MM.1S (cell line): ENCODE results near the gene AUTS2.

ENCODE experiments used
- CTCF ChIP-seq: fragments of 300-600 bp; sonication (generic); IDR thresholded peaks from 2 replicates; pipeline ENCODE4 v1.5.1; 2016; ENCODE audit warnings: antibody characterized with exemption, low read length, mixed read lengths
- EZH2phosphoT487 ChIP-seq: fragments of 300-600 bp; sonication (generic); IDR thresholded peaks from 2 replicates; pipeline ENCODE4 v1.6.1; 2018; ENCODE audit warnings: antibody characterized with exemption, low read length

- TF ChIP-seq CTCF (no peak), EZH2phosphoT487 (no peak)
These were observed 125.4 kb downstream of the AUTS2 start for GRCh38 chr7:69723663-69724062.
